Progenitor cell of endocrine pancreas (in vitro differentiated cells): Measurements from ENCODE around the gene PNMT. TPM values are rescaled to one million over a fixed set of nuclear protein-coding genes. Genes with fewer than 3 reads are reported as not detected.

Source experiments
- DNase-seq: peaks from one replicate; pipeline ENCODE4 v3.0.0; 2021; ENCODE audit warnings: low spot score; ENCODE audit not compliant: unreplicated experiment
- H3K27ac Mint-ChIP-seq: 2 replicates; pipeline ENCODE4 v1.8.0; 2021; ENCODE audit warnings: mild to moderate bottlenecking, moderate library complexity, mixed read lengths
- H3K27me3 Mint-ChIP-seq: 2 replicates; pipeline ENCODE4 v1.8.0; 2021; ENCODE audit warnings: mixed read lengths
- H3K36me3 Mint-ChIP-seq: 2 replicates; pipeline ENCODE4 v1.8.0; 2022; ENCODE audit warnings: mixed read lengths; ENCODE audit not compliant: insufficient read depth
- H3K4me1 Mint-ChIP-seq: 2 replicates; pipeline ENCODE4 v1.8.0; 2021; ENCODE audit warnings: low read depth, mixed read lengths
- H3K4me3 Mint-ChIP-seq: 2 replicates; pipeline ENCODE4 v1.8.0; 2021; ENCODE audit warnings: low read depth, mild to moderate bottlenecking, moderate library complexity, mixed read lengths
- H3K9me3 Mint-ChIP-seq: 2 replicates; pipeline ENCODE4 v1.8.0; 2021; ENCODE audit warnings: low read depth, mixed read lengths
- CTCF ChIP-seq: fragments of 200-600 bp; sonication (generic); IDR thresholded peaks from one replicate; pipeline ENCODE4 v1.5.0; 2021; ENCODE audit warnings: antibody characterized with exemption, mild to moderate bottlenecking; ENCODE audit not compliant: unreplicated experiment
- total RNA-seq: library from RNA; stranded (reverse); gene quantifications from 2 replicates; pipeline ENCODE4 v1.2.1, GENCODE V29; 2021

Gene PNMT
- total RNA-seq, 1 donor from 2014 or later, result 2.5 TPM

DNA sequence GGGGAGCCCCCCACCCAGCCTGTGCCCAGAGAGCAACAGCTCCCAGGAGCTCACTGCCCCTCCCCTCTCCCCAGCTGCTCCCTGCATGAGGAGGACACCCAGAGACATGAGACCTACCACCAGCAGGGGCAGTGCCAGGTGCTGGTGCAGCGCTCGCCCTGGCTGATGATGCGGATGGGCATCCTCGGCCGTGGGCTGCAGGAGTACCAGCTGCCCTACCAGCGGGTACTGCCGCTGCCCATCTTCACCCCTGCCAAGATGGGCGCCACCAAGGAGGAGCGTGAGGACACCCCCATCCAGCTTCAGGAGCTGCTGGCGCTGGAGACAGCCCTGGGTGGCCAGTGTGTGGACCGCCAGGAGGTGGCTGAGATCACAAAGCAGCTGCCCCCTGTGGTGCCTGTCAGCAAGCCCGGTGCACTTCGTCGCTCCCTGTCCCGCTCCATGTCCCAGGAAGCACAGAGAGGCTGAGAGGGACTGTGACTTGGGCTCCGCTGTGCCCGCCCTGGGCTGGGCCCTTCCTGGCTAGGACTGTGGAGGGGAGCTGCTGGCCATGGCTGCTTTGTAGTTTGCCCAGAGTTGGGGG, 2.5 kb upstream of the PNMT start:
- no peak for TF ChIP-seq CTCF
- Mint-ChIP-seq H3K27ac (no peak overlapping the region), H3K4me3 (no peak overlapping the region), H3K9me3 (no peaks in the 10 kb centered on the region), H3K4me1 (peaks cover 9% of the 10 kb centered on the region), H3K27me3 (peaks cover 43% of the 10 kb centered on the region), H3K36me3 (peaks cover 1% of the 10 kb centered on the region)
- DNase-seq, result no peak

GRCh38 chr17:39666231-39666600, 2.0 kb upstream of the PNMT start:
- no peak for TF ChIP-seq CTCF

DNA sequence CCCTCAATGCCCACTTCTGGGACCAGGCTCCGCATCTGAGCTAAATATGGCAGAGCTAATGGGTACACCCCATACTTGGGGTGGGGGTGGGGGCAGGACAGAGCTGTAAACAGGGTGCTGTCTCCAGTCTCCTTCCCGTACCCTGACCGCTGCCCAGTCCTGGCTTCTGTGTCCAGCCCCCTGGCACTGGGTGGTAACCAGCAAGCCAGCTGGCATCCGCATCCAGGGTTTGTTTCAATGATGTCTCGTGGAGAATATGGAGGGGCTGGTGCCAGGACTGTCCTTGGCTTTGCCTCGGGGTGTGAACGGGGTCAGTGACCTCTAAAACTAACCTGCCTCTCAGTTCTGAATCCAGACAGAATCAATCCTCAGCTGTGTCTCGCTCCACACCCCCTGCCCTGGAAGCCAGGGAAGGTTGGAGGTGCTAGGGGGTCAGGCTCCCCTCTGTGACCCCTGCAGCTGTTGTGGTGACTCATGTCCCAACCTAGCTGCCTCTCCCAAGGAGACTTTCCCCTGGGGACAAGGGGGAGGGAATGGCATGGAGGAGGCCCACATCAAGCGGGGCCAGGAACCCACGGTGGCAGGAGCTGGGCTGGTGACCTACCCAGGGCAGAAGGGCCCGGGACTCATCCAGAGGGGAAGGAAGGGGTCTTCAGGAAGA, 1.5 kb upstream of the PNMT start:
- Mint-ChIP-seq H3K27me3 (peaks cover 47% of the 10 kb centered on the region), H3K9me3 (no peaks in the 10 kb centered on the region), H3K4me1 (peaks cover 9% of the 10 kb centered on the region), H3K27ac (peak overlapping the region; percentile 69), H3K4me3 (peak overlapping the region; percentile 11), H3K36me3 (no peaks in the 10 kb centered on the region)
- DNase-seq, result no peak
- TF ChIP-seq CTCF, result no peak

More at GRCh38 chr17:39666231-39666600, 2.0 kb upstream of the PNMT start:
- H3K9me3 Mint-ChIP-seq, result no peaks in the 10 kb centered on the region
- H3K27ac Mint-ChIP-seq, result no peak overlapping the region
- peaks cover 46% of the 10 kb centered on the region for H3K27me3 Mint-ChIP-seq
- H3K36me3 Mint-ChIP-seq, result no peaks in the 10 kb centered on the region
- no peak overlapping the region for H3K4me3 Mint-ChIP-seq
- peaks cover 9% of the 10 kb centered on the region for H3K4me1 Mint-ChIP-seq
- DNase-seq, result no peak

- Mint-ChIP-seq H3K4me1 (peaks cover 9% of the 10 kb centered on the region), H3K27ac (no peak overlapping the region), H3K4me3 (peak overlapping the region; percentile 26), H3K9me3 (no peaks in the 10 kb centered on the region), H3K27me3 (peaks cover 52% of the 10 kb centered on the region), H3K36me3 (no peaks in the 10 kb centered on the region)
- no peak for TF ChIP-seq CTCF
- DNase-seq, result no peak
Observed at GRCh38 chr17:39667262-39667944, 850 bp upstream of the PNMT start.

DNA sequence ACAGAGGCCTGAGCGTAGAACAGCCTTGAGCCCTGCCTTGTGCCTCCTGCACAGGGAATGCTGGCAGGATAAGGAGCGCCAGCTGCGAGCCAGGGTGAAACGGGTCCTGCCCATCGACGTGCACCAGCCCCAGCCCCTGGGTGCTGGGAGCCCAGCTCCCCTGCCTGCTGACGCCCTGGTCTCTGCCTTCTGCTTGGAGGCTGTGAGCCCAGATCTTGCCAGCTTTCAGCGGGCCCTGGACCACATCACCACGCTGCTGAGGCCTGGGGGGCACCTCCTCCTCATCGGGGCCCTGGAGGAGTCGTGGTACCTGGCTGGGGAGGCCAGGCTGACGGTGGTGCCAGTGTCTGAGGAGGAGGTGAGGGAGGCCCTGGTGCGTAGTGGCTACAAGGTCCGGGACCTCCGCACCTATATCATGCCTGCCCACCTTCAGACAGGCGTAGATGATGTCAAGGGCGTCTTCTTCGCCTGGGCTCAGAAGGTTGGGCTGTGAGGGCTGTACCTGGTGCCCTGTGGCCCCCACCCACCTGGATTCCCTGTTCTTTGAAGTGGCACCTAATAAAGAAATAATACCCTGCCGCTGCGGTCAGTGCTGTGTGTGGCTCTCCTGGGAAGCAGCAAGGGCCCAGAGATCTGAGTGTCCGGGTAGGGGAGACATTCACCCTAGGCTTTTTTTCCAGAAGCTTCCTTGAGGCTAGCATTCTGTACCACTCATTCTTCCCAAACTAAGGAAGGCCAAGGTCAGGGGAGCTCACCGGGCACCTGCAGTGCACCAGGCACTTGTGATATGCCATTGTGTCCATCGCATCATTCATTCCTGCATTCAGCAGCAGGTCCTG, 1.9 kb downstream of the PNMT start:
- no peak for TF ChIP-seq CTCF
- Mint-ChIP-seq H3K27me3 (peaks cover 49% of the 10 kb centered on the region), H3K27ac (no peak overlapping the region), H3K9me3 (no peaks in the 10 kb centered on the region), H3K4me1 (peaks cover 6% of the 10 kb centered on the region), H3K36me3 (no peaks in the 10 kb centered on the region), H3K4me3 (no peak overlapping the region)
- no peak for DNase-seq
